IMR-90 (cell line): ENCODE data around the gene CENATAC. TPM values are rescaled to one million over a fixed set of nuclear protein-coding genes. Genes with fewer than 3 reads are reported as not detected.

Experiments used
- ATAC-seq: fragments of 200-7000 bp; cut with Tn5 transposase; 2 replicates; pipeline ENCODE4 v1.9.1; 2020; ENCODE audit warnings: low read depth, mild to moderate bottlenecking, moderate library complexity
- BruUV-seq: library from RNA; stranded (reverse); fragments of 400-500 nt; replicated peaks from 2 replicates; lab custom pipeline; 2021; lab: Mats Ljungman, UMichigan
- CTCF ChIA-PET: fragments of 300-600 bp; formaldehyde crosslinking; extraction: SDS; loops from one replicate; lab custom pipeline; 2021; ENCODE audit warnings: antibody characterized with exemption; lab: Yijun Ruan, JAX
- POLR2A ChIA-PET: fragments of 300-600 bp; sonication (Branson Sonifier 250); formaldehyde crosslinking; loops from one replicate; lab custom pipeline; 2022; ENCODE audit warnings: antibody characterized with exemption; ENCODE audit not compliant: unreplicated experiment; lab: Charles Lee
- DNase-seq: peaks from one replicate; pipeline ENCODE4 v3.0.0; 2013
- H2AFZ ChIP-seq: replicated peaks from 2 replicates; pipeline ENCODE3; 2013; ENCODE audit warnings: low read length, mild to moderate bottlenecking; ENCODE audit not compliant: poor library complexity
- H2AK5ac ChIP-seq: 2 replicates; pipeline ENCODE4 v1.6.1; 2013; ENCODE audit warnings: low read depth, low read length, inconsistent platforms
- H2AK9ac ChIP-seq: replicated peaks from 2 replicates; pipeline ENCODE3; 2013; ENCODE audit warnings: mild to moderate bottlenecking, low read depth, low read length, moderate library complexity; ENCODE audit not compliant: poor library complexity
- H2BK120ac ChIP-seq: 2 replicates; pipeline ENCODE4 v1.6.1; 2013; ENCODE audit warnings: low read depth, low read length, inconsistent platforms
- H2BK15ac ChIP-seq: 3 replicates; pipeline ENCODE4 v1.6.1; 2013; ENCODE audit warnings: low read depth, low read length, inconsistent platforms
- H2BK20ac ChIP-seq: 2 replicates; pipeline ENCODE4 v1.6.1; 2013; ENCODE audit warnings: low read depth, mild to moderate bottlenecking, inconsistent platforms, low read length, moderate library complexity
- H2BK5ac ChIP-seq: 2 replicates; pipeline ENCODE4 v1.6.1; 2013; ENCODE audit warnings: mild to moderate bottlenecking, low read depth, low read length, inconsistent platforms; ENCODE audit not compliant: poor library complexity, severe bottlenecking
- H3K14ac ChIP-seq: replicated peaks from 2 replicates; pipeline ENCODE4 v1.6.1; 2013; ENCODE audit warnings: low read depth, low read length, inconsistent platforms
- H3K18ac ChIP-seq: 2 replicates; pipeline ENCODE4 v1.6.1; 2013; ENCODE audit warnings: low read depth, low read length, control low read depth
- H3K23ac ChIP-seq: 2 replicates; pipeline ENCODE4 v1.6.1; 2013; ENCODE audit warnings: low read depth, low read length, inconsistent platforms
- H3K27ac ChIP-seq: 2 replicates; pipeline ENCODE4 v1.5.1; 2013; ENCODE audit warnings: mild to moderate bottlenecking, control low read depth, low read length; ENCODE audit not compliant: insufficient read depth
- H3K27me3 ChIP-seq: 2 replicates; pipeline ENCODE4 v1.6.1; 2013; ENCODE audit warnings: low read length; ENCODE audit not compliant: control insufficient read depth, insufficient read depth
- H3K36me3 ChIP-seq: 2 replicates; pipeline ENCODE4 v1.6.1; 2013; ENCODE audit warnings: low read length, mixed read lengths; ENCODE audit not compliant: control insufficient read depth, insufficient read depth
- H3K4ac ChIP-seq: 2 replicates; pipeline ENCODE4 v1.6.1; 2013; ENCODE audit warnings: low read depth, low read length, inconsistent platforms
- H3K4me1 ChIP-seq: 2 replicates; pipeline ENCODE4 v1.6.1; 2013; ENCODE audit warnings: low read length, mixed read lengths; ENCODE audit not compliant: control insufficient read depth, insufficient read depth
- H3K4me2 ChIP-seq: 2 replicates; pipeline ENCODE4 v1.6.1; 2013; ENCODE audit warnings: low read depth, mild to moderate bottlenecking, control low read depth, low read length, moderate library complexity
- H3K4me3 ChIP-seq: 2 replicates; pipeline ENCODE4 v1.5.1; 2013; ENCODE audit warnings: low read depth, mild to moderate bottlenecking, control low read depth, low read length, moderate library complexity; ENCODE audit not compliant: insufficient read depth
- H3K56ac ChIP-seq: 2 replicates; pipeline ENCODE4 v1.6.1; 2013; ENCODE audit warnings: low read length, inconsistent platforms; ENCODE audit not compliant: insufficient read depth; ENCODE audit errors: extremely low read depth
- H3K79me1 ChIP-seq, 2 experiments: 2 replicates each; pipeline ENCODE4 v1.6.1; 2013; ENCODE audit warnings: low read length in 2 of 2, inconsistent platforms in 1 of 2, low read depth in 1 of 2
- H3K9ac ChIP-seq: 2 replicates; pipeline ENCODE4 v1.6.1; 2013; ENCODE audit warnings: low read depth, low read length, control low read depth
- H3K9me1 ChIP-seq: 2 replicates; pipeline ENCODE4 v1.6.1; 2013; ENCODE audit warnings: low read length, inconsistent platforms; ENCODE audit not compliant: insufficient read depth
- H3K9me3 ChIP-seq: 2 replicates; pipeline ENCODE4 v1.6.1; 2013; ENCODE audit warnings: low read length; ENCODE audit not compliant: control insufficient read depth, insufficient read depth
- H4K20me1 ChIP-seq: 2 replicates; pipeline ENCODE4 v1.6.1; 2013; ENCODE audit warnings: low read length, inconsistent platforms; ENCODE audit not compliant: insufficient read depth
- H4K5ac ChIP-seq: 2 replicates; pipeline ENCODE4 v1.6.1; 2013; ENCODE audit warnings: mild to moderate bottlenecking, low read depth, low read length, control low read depth
- H4K8ac ChIP-seq, 2 experiments: 2 replicates each; pipeline ENCODE4 v1.6.1; 2013; ENCODE audit warnings: low read depth in 2 of 2, low read length in 2 of 2, control low read depth in 1 of 2, inconsistent platforms in 1 of 2
- H4K91ac ChIP-seq: 2 replicates; pipeline ENCODE4 v1.6.1; 2013; ENCODE audit warnings: low read depth, low read length, inconsistent platforms; ENCODE audit not compliant: insufficient read depth
- CEBPB ChIP-seq: IDR thresholded peaks from 2 replicates; pipeline ENCODE4 v1.6.1; 2012; ENCODE audit warnings: low read depth, low read length, improper control_type of control experiment
- MXI1 ChIP-seq: IDR thresholded peaks from 2 replicates; pipeline ENCODE4 v1.6.1; 2012; ENCODE audit warnings: low read depth, mild to moderate bottlenecking, low read length, moderate library complexity, borderline replicate concordance
- NFE2L2 ChIP-seq: fragments of 150-350 bp; IDR thresholded peaks from 2 replicates; pipeline ENCODE4 v1.6.1; 2016; ENCODE audit warnings: low read depth, mild to moderate bottlenecking, low read length
- RAD21 ChIP-seq: IDR thresholded peaks from 2 replicates; pipeline ENCODE4 v1.6.1; 2012; ENCODE audit warnings: low read length, improper control_type of control experiment
- RFX5 ChIP-seq: IDR thresholded peaks from 2 replicates; pipeline ENCODE4 v1.8.0; 2012; ENCODE audit warnings: low read depth, mild to moderate bottlenecking, low read length, moderate library complexity
- SMC3 ChIP-seq: fragments of 150-350 bp; IDR thresholded peaks from 2 replicates; pipeline ENCODE4 v1.6.1; 2016; ENCODE audit warnings: low read depth, mild to moderate bottlenecking, antibody characterized with exemption, low read length, moderate library complexity
- WGBS, 2 experiments: methylation state at CpG; one replicate each; pipeline versions ENCODE4 v1.1.5 to v1.1.7; 2013; ENCODE audit warnings: missing lambda C conversion rate in 2 of 2; ENCODE audit not compliant: insufficient read length in 1 of 2; ENCODE audit errors: extremely low coverage in 2 of 2; 5-methylcytosine and 5-hydroxymethylcytosine counted together
- dilution Hi-C: fragments of 300-500 bp; cut with HindIII; formaldehyde crosslinking; loops from one replicate; pipeline ENCODE4 v1.14.3; 2018; ENCODE audit warnings: low sequenced_read_pairs; ENCODE audit not compliant: unreplicated experiment
- in situ Hi-C: fragments of 300-500 bp; cut with MboI; formaldehyde crosslinking; loops from 3 replicates; pipeline ENCODE4 v1.14.3; 2019; ENCODE audit warnings: low sequenced_read_pairs, inconsistent platforms, mixed read lengths
- intact Hi-C: fragments of 100-400 bp; cut with micrococcal nuclease; formaldehyde crosslinking; loops from 2 replicates; pipeline ENCODE4 v1.10.0; 2022
- polyA plus RNA-seq, 3 experiments: library from polyadenylated mRNA; depleted of rRNA; stranded (reverse); fragments of >200 nt; gene quantifications; 2 replicates each; pipeline ENCODE4 v1.2.3, GENCODE V29; 2012; ENCODE audit warnings: low replicate concordance in 1 of 3
- total RNA-seq: library from RNA; depleted of rRNA; stranded (reverse); fragments of >200 nt; gene quantifications from 2 replicates; pipeline ENCODE4 v1.2.3, GENCODE V29; 2012

CENATAC gene
- total and polyA plus RNA-seq, 2 of the 4 experiments (the other 2 are of a cell fraction): 13.1 to 16.7 TPM

GRCh38 chr11:119025099-119025473, 27.1 kb downstream of the CENATAC start:
- H3K18ac ChIP-seq: no peak overlapping the region
- H3K56ac ChIP-seq: no peak overlapping the region
- no peaks in the 10 kb centered on the region for H3K9me3 ChIP-seq
- ChIA-PET POLR2A (no interaction called here), CTCF (no interaction called here)
- H2BK20ac ChIP-seq: no peak overlapping the region
- no peak overlapping the region for H2AFZ ChIP-seq
- in situ Hi-C loops (no loop called here), intact Hi-C loops (no loop called here), dilution Hi-C loops (no loop called here)
- no peak overlapping the region for H2AK9ac ChIP-seq
- H3K4me1 ChIP-seq: peaks cover 1% of the 10 kb centered on the region
- H3K14ac ChIP-seq: no peak overlapping the region
- peaks cover 14 to 49% of the 10 kb centered on the region in 2 experiments for H3K79me1 ChIP-seq
- no peak for DNase-seq
- no peak overlapping the region for H4K91ac ChIP-seq
- 100% methylated on average over 1 of the region's 5 CpGs; no CpG with 5 or more reads in 1 of the 2 experiments for WGBS, 2 experiments
- no peak for ATAC-seq
- no peak overlapping the region for H3K9ac ChIP-seq
- H3K9me1 ChIP-seq: peaks cover 1% of the 10 kb centered on the region
- no peak overlapping the region for H3K23ac ChIP-seq
- H3K36me3 ChIP-seq: peaks cover 26% of the 10 kb centered on the region
- H4K5ac ChIP-seq: no peak overlapping the region
- no peak overlapping the region for H3K27ac ChIP-seq
- no peak overlapping the region for H3K4me2 ChIP-seq
- no peak overlapping the region for H2BK15ac ChIP-seq
- TF ChIP-seq NFE2L2 (no peak), RFX5 (no peak), CEBPB (no peak), SMC3 (no peak), RAD21 (no peak), MXI1 (no peak)
- H3K4ac ChIP-seq: no peak overlapping the region
- no peaks in the 10 kb centered on the region for H3K27me3 ChIP-seq
- peaks cover 2% of the 10 kb centered on the region; the same call in 1 of the 2 replicates for H4K20me1 ChIP-seq
- H2BK120ac ChIP-seq: no peak overlapping the region
- no peak overlapping the region for H3K4me3 ChIP-seq
- no peak overlapping the region for H4K8ac ChIP-seq
- no TSS peak for BruUV-seq
- no peak overlapping the region for H2AK5ac ChIP-seq
- no peak overlapping the region for H2BK5ac ChIP-seq
